GM12864 (cell line): Measurements from ENCODE around the gene RRP1.

ENCODE experiments used
- DNase-seq: peaks from one replicate; pipeline ENCODE4 v3.0.0-alpha.2; 2011; ENCODE audit warnings: low read depth
- H3K4me3 ChIP-seq: 2 replicates; pipeline ENCODE4 v1.5.1; 2011; ENCODE audit warnings: mild to moderate bottlenecking, low read depth, low read length, control low read depth
- CTCF ChIP-seq: IDR thresholded peaks from 2 replicates; pipeline ENCODE4 v1.5.1; 2011; ENCODE audit warnings: low read depth, mild to moderate bottlenecking, moderate library complexity, low read length, control low read depth, inconsistent platforms; ENCODE audit errors: missing control alignments

The RRP1 gene

GRCh38 chr21:43812957-43813655 is 23.7 kb downstream of the RRP1 start:
- H3K4me3 ChIP-seq, result no peak overlapping the region
- TF ChIP-seq CTCF, result no peak
- DNase-seq, result no peak

GRCh38 chr21:43813656-43813980 is 24.2 kb downstream of the RRP1 start:
- DNase-seq, result no peak
- TF ChIP-seq CTCF, result no peak
- no peak overlapping the region for H3K4me3 ChIP-seq

- TF ChIP-seq CTCF, result no peak
- no peak for DNase-seq
- H3K4me3 ChIP-seq, result no peak overlapping the region
Measured at GRCh38 chr21:43814215-43815106, 25.1 kb downstream of the RRP1 start.

- H3K4me3 ChIP-seq, result no peak overlapping the region
- no peak for TF ChIP-seq CTCF
- no peak for DNase-seq
Measured at GRCh38 chr21:43815107-43815613, 25.8 kb downstream of the RRP1 start.

- TF ChIP-seq CTCF, result no peak
- no peak for DNase-seq
- H3K4me3 ChIP-seq, result no peak overlapping the region
Measured at GRCh38 chr21:43815991-43816390, 26.6 kb downstream of the RRP1 start.

- TF ChIP-seq CTCF, result no peak
- no peak for DNase-seq
- H3K4me3 ChIP-seq, result no peak overlapping the region
Measured at GRCh38 chr21:43816611-43817071, 27.3 kb downstream of the RRP1 start.
